HepG2 (cell line): ENCODE results near the gene INO80E. TPM values are rescaled to one million over a fixed set of nuclear protein-coding genes. Genes with fewer than 3 reads are reported as not detected.

Experiments used
- ATAC-seq: fragments of 200-7000 bp; cut with Tn5 transposase; 3 replicates; pipeline ENCODE4 v1.9.1; 2020; ENCODE audit warnings: mild to moderate bottlenecking, moderate library complexity
- BruUV-seq: library from RNA; stranded (reverse); fragments of 400-500 nt; replicated peaks from 2 replicates; lab custom pipeline; 2021; lab: Mats Ljungman, UMichigan
- CTCF ChIA-PET: fragments of 300-600 bp; formaldehyde crosslinking; extraction: SDS; loops from one replicate; lab custom pipeline; 2021; ENCODE audit warnings: low total read pairs, inconsistent platforms, low intra/inter-chr PET ratio; lab: Yijun Ruan, JAX
- POLR2A ChIA-PET: fragments of 350-600 bp; sonication (Branson Sonifier 250); formaldehyde crosslinking; loops from one replicate; lab custom pipeline; 2020; ENCODE audit warnings: antibody characterized with exemption, inconsistent platforms; lab: Yijun Ruan, JAX
- DNase-seq: peaks from one replicate; pipeline ENCODE4 v3.0.0-alpha.2; 2015; ENCODE audit warnings: low spot score
- FAIRE-seq: peaks from 3 replicates; lab custom pipeline; 2011; peaks lifted over from hg19 to GRCh38; lab: Jason Lieb, UNC
- H2AFZ ChIP-seq: one replicate; pipeline ENCODE4 v1.6.1; 2011; ENCODE audit warnings: low read length, inconsistent platforms
- H3K27ac ChIP-seq: fragments of 300-600 bp; 3 replicates; pipeline ENCODE4 v1.8.0; 2011; ENCODE audit warnings: mixed run types, mild to moderate bottlenecking, mixed read lengths, low read length, inconsistent platforms; ENCODE audit not compliant: insufficient read depth; ENCODE audit errors: extremely low read length
- H3K27me3 ChIP-seq, 2 experiments: fragments of 200-600 bp in 1 of 2; 2 replicates in 1 of 2; 3 replicates in 1 of 2; pipeline versions ENCODE4 v1.6.0 to v1.8.0; 2011; ENCODE audit warnings: low read length in 2 of 2, mild to moderate bottlenecking in 2 of 2, moderate library complexity in 2 of 2, inconsistent platforms in 1 of 2; ENCODE audit not compliant: insufficient read depth in 2 of 2, control insufficient read depth in 1 of 2
- H3K36me3 ChIP-seq, 2 experiments: fragments of 200-600 bp in 1 of 2; replicated peaks in 1 of 2; 2 replicates in 1 of 2; 3 replicates in 1 of 2; pipeline versions ENCODE4 v1.5.1 to v1.8.0; 2011; ENCODE audit warnings: low read length in 2 of 2, inconsistent platforms in 1 of 2; ENCODE audit not compliant: insufficient read depth in 2 of 2, control insufficient read depth in 1 of 2
- H3K4me1 ChIP-seq: 2 replicates; pipeline ENCODE4 v1.5.1; 2012; ENCODE audit warnings: low read length, inconsistent platforms; ENCODE audit not compliant: insufficient read depth
- H3K4me2 ChIP-seq: 2 replicates; pipeline ENCODE4 v1.6.0; 2011; ENCODE audit warnings: low read depth, low read length, inconsistent platforms
- H3K4me3 ChIP-seq, 3 experiments: fragments of 200-600 bp in 1 of 3; sonication (generic), shearing (Covaris generic) in 1 of 3; replicated peaks in 1 of 3; 2 replicates each; pipeline ENCODE4 v1.5.1; 2011 to 2016; ENCODE audit warnings: low read length in 3 of 3, inconsistent platforms in 2 of 3, low read depth in 2 of 3, mild to moderate bottlenecking in 2 of 3, control low read depth in 1 of 3, mixed read lengths in 1 of 3; ENCODE audit not compliant: insufficient read depth in 1 of 3
- H3K79me2 ChIP-seq: one replicate; pipeline ENCODE4 v1.6.1; 2011; ENCODE audit warnings: low read length, inconsistent platforms; ENCODE audit not compliant: insufficient read depth
- H3K9ac ChIP-seq: 2 replicates; pipeline ENCODE4 v1.6.0; 2011; ENCODE audit warnings: mild to moderate bottlenecking, low read depth, low read length, inconsistent platforms; ENCODE audit not compliant: insufficient read depth
- H3K9me3 ChIP-seq: 2 replicates; pipeline ENCODE4 v1.5.1; 2012; ENCODE audit warnings: mild to moderate bottlenecking, low read length
- H4K20me1 ChIP-seq: 2 replicates; pipeline ENCODE4 v1.6.0; 2011; ENCODE audit warnings: inconsistent platforms, mild to moderate bottlenecking, low read length, moderate library complexity; ENCODE audit not compliant: insufficient read depth
- BRF2 ChIP-seq: sonication (generic); formaldehyde crosslinking; IDR thresholded peaks from 2 replicates; pipeline ENCODE4 v1.8.1; 2022; ENCODE audit warnings: mild to moderate bottlenecking, missing genetic modification reagents
- EED ChIP-seq: sonication (generic); formaldehyde crosslinking; IDR thresholded peaks from 2 replicates; pipeline ENCODE4 v1.5.0; 2020; ENCODE audit warnings: mild to moderate bottlenecking, missing genetic modification reagents
- NCOA2 ChIP-seq: sonication (generic); formaldehyde crosslinking; IDR thresholded peaks from 2 replicates; pipeline ENCODE4 v1.8.0; 2022; ENCODE audit warnings: inconsistent platforms
- PCBP2 ChIP-seq: fragments of 200-400 bp; formaldehyde crosslinking; optimal IDR thresholded peaks from 2 replicates; pipeline ENCODE3; 2018; ENCODE audit warnings: low read length, low read depth; ENCODE audit not compliant: poor library complexity, severe bottlenecking
- SALL1 ChIP-seq: sonication (generic); formaldehyde crosslinking; IDR thresholded peaks from 2 replicates; pipeline ENCODE4 v1.8.0; 2022; ENCODE audit warnings: mild to moderate bottlenecking, missing genetic modification reagents
- SRSF1 ChIP-seq: fragments of 200-400 bp; formaldehyde crosslinking; optimal IDR thresholded peaks from 2 replicates; pipeline ENCODE3; 2017; ENCODE audit warnings: mild to moderate bottlenecking, low read depth, low read length, moderate library complexity
- ZBTB25 ChIP-seq: IDR thresholded peaks from 2 replicates; pipeline ENCODE4 v1.6.1; 2018; ENCODE audit warnings: missing genetic modification reagents
- ZFP90 ChIP-seq: sonication (generic); formaldehyde crosslinking; IDR thresholded peaks from 2 replicates; pipeline ENCODE4 v1.8.0; 2022; ENCODE audit warnings: missing genetic modification reagents, mild to moderate bottlenecking, inconsistent platforms, borderline replicate concordance
- ZNF331 ChIP-seq: sonication (generic); formaldehyde crosslinking; IDR thresholded peaks from 2 replicates; pipeline ENCODE4 v1.4.0; 2020; ENCODE audit warnings: missing genetic modification reagents
- WGBS: methylation state at CpG from one replicate; pipeline ENCODE4 v1.1.6; 2017; ENCODE audit warnings: low lambda C conversion rate; 5-methylcytosine and 5-hydroxymethylcytosine counted together
- in situ Hi-C: cut with HindIII; loops from 2 replicates; pipeline ENCODE4 v1.10.0; 2017; ENCODE audit warnings: low pct_unique_long_range_greater_than_20kb; ENCODE audit not compliant: extremely low pct_ligation_motif_present
- intact Hi-C: fragments of 100-400 bp; cut with micrococcal nuclease; formaldehyde crosslinking; loops from one replicate; pipeline ENCODE4 v1.10.0; 2022; ENCODE audit not compliant: unreplicated experiment
- polyA plus RNA-seq, 8 experiments: library from polyadenylated mRNA; depleted of rRNA in 3 of 8; stranded (reverse) in 7 of 8; unstranded in 1 of 8; fragments of >200 nt; fragmentation: Illumina TruSeq in 4 of 8; extraction: Trizol in 4 of 8; gene quantifications; 2 replicates each; pipeline versions ENCODE4 v1.2.1 to v1.2.3, GENCODE V29; 2011 to 2016; ENCODE audit warnings: low read depth in 4 of 8, missing spikeins in 1 of 8, mixed read lengths in 1 of 8; ENCODE audit not compliant: insufficient read depth in 1 of 8
- total RNA-seq, 5 experiments: library from RNA; depleted of rRNA; stranded (reverse); fragments of >200 nt; fragmentation: Illumina TruSeq; extraction: Trizol; gene quantifications; 2 replicates each; pipeline ENCODE4 v1.2.3, GENCODE V29; 2016; ENCODE audit warnings: low read depth in 1 of 5
- TF ChIP-seq, protein P1 (sequence below): sonication (generic); formaldehyde crosslinking; IDR thresholded peaks from 2 replicates; pipeline ENCODE4 v1.4.0; 2020; ENCODE audit warnings: missing genetic modification reagents, borderline replicate concordance

The INO80E gene
- total and polyA plus RNA-seq, 2 of the 13 experiments (the other 11 are each of a cell fraction or from before 2014, with no cell fraction given), result 25.8 to 45.6 TPM

DNA sequence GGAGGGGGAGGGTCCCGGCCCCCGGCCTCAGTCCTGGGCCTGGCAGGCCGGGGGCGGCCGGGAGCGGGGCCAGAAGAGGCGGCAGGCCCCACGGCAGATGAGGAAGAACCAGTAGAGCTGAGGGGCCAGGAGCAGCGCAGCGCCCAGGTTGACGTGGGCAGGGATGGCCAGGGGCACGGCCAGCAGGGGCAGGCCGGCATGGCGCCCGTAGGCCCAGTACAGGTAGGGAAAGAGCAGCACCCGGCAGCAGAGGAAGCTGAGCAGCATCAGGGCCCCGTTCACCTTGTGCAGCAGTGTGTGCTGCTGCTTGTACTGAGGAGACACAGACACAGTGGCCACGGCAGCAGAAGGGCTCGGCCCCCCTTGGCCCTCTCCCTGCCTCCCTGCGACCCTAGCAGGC lies 29.1 kb downstream of the INO80E start (continued):
- no peak for TF ChIP-seq PCBP2
- no peak for TF ChIP-seq ZNF331 (CRISPR knock-in tag)
- TF ChIP-seq NCOA2 (CRISPR knock-in tag), result no peak

GRCh38 chr16:30025574-30025973 lies 29.5 kb downstream of the INO80E start:
- Histone ChIP-seq H2AFZ (no peak overlapping the region), H3K4me2 (no peak overlapping the region), H3K4me1 (peaks cover 9% of the 10 kb centered on the region; the same call in 1 of the 2 replicates), H4K20me1 (no peaks in the 10 kb centered on the region), H3K4me3 (no peak overlapping the region), H3K9me3 (no peaks in the 10 kb centered on the region), H3K36me3 (no peaks in the 10 kb centered on the region), H3K27ac (no peak overlapping the region), H3K9ac (no peak overlapping the region), H3K27me3 (peaks cover 34 to 85% of the 10 kb centered on the region in 2 experiments), H3K79me2 (no peaks in the 10 kb centered on the region)
- ChIA-PET POLR2A (no interaction called here), CTCF (no interaction called here)
- in situ Hi-C loops, result no loop called here
- no TSS peak for BruUV-seq
- intact Hi-C loops, result no loop called here
- no peak for DNase-seq
- 6% methylated on average over 7 of the region's 7 CpGs for WGBS
- no peak for FAIRE-seq
- ATAC-seq, result no peak
- TF ChIP-seq ZBTB25 (CRISPR knock-in tag) (no peak), SRSF1 (no peak), ZFP90 (CRISPR knock-in tag) (no peak), EED (CRISPR knock-in tag) (no peak), SALL1 (CRISPR knock-in tag) (no peak), BRF2 (no peak)
- TF ChIP-seq, protein P1, sequence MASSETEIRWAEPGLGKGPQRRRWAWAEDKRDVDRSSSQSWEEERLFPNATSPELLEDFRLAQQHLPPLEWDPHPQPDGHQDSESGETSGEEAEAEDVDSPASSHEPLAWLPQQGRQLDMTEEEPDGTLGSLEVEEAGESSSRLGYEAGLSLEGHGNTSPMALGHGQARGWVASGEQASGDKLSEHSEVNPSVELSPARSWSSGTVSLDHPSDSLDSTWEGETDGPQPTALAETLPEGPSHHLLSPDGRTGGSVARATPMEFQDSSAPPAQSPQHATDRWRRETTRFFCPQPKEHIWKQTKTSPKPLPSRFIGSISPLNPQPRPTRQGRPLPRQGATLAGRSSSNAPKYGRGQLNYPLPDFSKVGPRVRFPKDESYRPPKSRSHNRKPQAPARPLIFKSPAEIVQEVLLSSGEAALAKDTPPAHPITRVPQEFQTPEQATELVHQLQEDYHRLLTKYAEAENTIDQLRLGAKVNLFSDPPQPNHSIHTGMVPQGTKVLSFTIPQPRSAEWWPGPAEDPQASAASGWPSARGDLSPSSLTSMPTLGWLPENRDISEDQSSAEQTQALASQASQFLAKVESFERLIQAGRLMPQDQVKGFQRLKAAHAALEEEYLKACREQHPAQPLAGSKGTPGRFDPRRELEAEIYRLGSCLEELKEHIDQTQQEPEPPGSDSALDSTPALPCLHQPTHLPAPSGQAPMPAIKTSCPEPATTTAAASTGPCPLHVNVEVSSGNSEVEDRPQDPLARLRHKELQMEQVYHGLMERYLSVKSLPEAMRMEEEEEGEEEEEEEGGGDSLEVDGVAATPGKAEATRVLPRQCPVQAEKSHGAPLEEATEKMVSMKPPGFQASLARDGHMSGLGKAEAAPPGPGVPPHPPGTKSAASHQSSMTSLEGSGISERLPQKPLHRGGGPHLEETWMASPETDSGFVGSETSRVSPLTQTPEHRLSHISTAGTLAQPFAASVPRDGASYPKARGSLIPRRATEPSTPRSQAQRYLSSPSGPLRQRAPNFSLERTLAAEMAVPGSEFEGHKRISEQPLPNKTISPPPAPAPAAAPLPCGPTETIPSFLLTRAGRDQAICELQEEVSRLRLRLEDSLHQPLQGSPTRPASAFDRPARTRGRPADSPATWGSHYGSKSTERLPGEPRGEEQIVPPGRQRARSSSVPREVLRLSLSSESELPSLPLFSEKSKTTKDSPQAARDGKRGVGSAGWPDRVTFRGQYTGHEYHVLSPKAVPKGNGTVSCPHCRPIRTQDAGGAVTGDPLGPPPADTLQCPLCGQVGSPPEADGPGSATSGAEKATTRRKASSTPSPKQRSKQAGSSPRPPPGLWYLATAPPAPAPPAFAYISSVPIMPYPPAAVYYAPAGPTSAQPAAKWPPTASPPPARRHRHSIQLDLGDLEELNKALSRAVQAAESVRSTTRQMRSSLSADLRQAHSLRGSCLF (CRISPR knock-in tag), result no peak
